ENCODE measurements around the gene IRF9. TPM values are rescaled to one million over a fixed set of nuclear protein-coding genes. Genes with fewer than 3 reads are reported as not detected.

Gene IRF9
- polyA plus RNA-seq, 1 experiment: 48.4 TPM

DNA sequence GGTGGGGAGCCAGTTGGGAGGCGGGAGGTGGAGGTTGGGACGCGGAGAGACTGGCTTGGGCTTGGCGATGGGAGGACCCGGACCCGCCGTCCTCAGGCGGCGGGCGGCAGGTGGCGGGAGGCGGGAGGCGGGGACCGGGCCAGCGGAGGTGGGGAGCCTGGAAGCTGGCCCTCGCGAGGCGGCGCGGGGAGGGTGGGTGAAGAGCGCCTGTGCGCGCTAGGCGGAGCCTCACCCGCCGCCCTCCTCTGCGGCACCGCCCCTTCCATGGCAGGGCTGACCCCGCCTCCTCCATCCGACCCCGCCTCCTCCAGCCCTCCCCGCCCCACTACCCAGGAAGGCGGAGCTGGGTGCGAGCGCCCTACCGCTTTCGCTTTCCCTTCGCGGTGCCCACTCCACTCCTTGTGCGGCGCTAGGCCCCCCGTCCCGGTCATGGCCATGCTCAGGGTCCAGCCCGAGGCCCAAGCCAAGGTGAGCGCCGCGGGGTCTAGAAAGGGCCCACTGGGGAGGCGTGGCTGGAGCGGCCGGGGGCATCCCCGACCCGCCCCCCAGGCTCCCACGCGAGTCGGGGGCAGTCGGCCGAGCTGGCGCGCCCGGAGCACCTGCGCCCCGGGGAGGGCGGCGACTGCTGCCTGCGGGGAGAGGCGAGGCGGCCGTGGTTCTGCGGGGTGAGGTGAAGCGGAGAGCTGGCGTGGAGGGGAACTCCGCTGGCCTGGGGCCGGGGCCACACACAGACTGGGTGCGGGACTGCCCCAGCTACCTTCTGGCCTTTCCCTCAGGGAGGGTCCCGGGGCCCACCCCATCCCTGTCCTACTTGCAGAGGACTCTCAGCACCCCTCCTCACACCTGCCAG, 25.0 kb upstream of the IRF9 start, which contains the start of gene PSME1:
PSME1 (plus strand) TSS at position 361 of the 850 bp plus-strand sequence; CDS start at position 430, 69 bp downstream.
- ChIA-PET POLR2A (interaction anchor here (0.5 to 1.7 kb wide), 6 partner anchors 10 to 77 kb away, joined by 3 to 12 read pairs (median 4); partner anchors contain the start of genes CHMP4A, DCAF11, IRF9 and NRL), CTCF (interaction anchor here (0.6 to 2.4 kb wide), 4 partner anchors 21 to 125 kb away, joined by 3 to 11 read pairs (median 4); partner anchors contain the start of gene IRF9)
- Histone ChIP-seq H3K9me3 (ENCODE audit: control insufficient read depth, insufficient read depth, low read length) (no peaks in the 10 kb centered on the region), H3K27ac (ENCODE audit: low read depth, low read length) (no peak within 1 kb of the TSS), H3K4me3 (ENCODE audit: low read depth, low read length) (peak within 1 kb of the TSS; percentile 80), H3K27me3 (ENCODE audit: control insufficient read depth, insufficient read depth, low read length) (no peaks in the 10 kb centered on the region)
- TF ChIP-seq, protein P1, sequence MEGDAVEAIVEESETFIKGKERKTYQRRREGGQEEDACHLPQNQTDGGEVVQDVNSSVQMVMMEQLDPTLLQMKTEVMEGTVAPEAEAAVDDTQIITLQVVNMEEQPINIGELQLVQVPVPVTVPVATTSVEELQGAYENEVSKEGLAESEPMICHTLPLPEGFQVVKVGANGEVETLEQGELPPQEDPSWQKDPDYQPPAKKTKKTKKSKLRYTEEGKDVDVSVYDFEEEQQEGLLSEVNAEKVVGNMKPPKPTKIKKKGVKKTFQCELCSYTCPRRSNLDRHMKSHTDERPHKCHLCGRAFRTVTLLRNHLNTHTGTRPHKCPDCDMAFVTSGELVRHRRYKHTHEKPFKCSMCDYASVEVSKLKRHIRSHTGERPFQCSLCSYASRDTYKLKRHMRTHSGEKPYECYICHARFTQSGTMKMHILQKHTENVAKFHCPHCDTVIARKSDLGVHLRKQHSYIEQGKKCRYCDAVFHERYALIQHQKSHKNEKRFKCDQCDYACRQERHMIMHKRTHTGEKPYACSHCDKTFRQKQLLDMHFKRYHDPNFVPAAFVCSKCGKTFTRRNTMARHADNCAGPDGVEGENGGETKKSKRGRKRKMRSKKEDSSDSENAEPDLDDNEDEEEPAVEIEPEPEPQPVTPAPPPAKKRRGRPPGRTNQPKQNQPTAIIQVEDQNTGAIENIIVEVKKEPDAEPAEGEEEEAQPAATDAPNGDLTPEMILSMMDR (IDR thresholded peaks at IDR 0.05; ENCODE audit: low read depth, low read length): no peak
- DNase-seq (ENCODE audit: low read depth, low spot score): peak; percentile 59

DNA sequence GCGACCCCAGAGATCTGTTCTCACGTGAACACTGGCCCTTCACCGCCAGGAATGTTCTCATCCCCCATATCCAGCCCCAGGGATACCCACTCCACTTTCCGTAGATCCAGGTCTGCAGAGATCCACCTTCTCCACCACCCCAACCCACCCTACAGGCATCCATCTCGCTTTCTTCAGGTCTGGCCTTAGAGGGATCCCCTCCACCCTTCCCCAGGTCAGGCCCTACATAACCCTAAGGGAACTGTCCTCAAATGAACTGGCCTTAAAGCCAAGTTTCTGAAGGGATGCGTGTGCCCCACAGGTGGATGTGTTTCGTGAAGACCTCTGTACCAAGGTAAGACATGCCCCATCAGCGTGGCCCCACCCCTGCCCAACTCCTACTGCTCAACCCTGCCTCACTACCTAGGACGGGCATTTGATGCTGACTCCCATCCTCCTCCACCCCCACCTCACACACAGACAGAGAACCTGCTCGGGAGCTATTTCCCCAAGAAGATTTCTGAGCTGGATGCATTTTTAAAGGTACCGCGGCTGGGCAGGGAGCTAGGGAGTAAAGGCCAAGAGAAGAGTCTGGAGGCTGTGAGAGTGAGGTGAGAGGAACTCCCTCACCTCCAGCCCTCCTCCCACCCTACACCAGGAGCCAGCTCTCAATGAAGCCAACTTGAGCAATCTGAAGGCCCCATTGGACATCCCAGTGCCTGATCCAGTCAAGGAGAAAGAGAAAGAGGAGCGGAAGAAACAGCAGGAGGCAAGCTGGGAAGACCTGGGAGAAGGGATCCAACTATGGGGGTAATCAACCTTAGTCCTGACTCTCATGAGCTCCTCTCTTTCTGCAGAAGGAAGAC, 24.2 kb upstream of the IRF9 start:
- no peaks in the 10 kb centered on the region for H3K9me3 ChIP-seq (ENCODE audit: control insufficient read depth, insufficient read depth, low read length)
- ChIA-PET CTCF (interaction anchor here (0.7 to 2.4 kb wide), 4 partner anchors 9 to 28 kb away, joined by 3 to 11 read pairs (median 4); partner anchors contain the start of gene IRF9), POLR2A (interaction anchor here (1.0 to 1.7 kb wide), 4 partner anchors 10 to 24 kb away, joined by 3 to 8 read pairs (median 6); partner anchors contain the start of genes IRF9 and RNF31)
- no peak for DNase-seq (ENCODE audit: low read depth, low spot score)
- peak overlapping the region; percentile 80 for H3K4me3 ChIP-seq (ENCODE audit: low read depth, low read length)
- TF ChIP-seq, protein P1 (IDR thresholded peaks at IDR 0.05; ENCODE audit: low read depth, low read length): no peak
- H3K27ac ChIP-seq (ENCODE audit: low read depth, low read length): no peak overlapping the region
- no peaks in the 10 kb centered on the region for H3K27me3 ChIP-seq (ENCODE audit: control insufficient read depth, insufficient read depth, low read length)

DNA sequence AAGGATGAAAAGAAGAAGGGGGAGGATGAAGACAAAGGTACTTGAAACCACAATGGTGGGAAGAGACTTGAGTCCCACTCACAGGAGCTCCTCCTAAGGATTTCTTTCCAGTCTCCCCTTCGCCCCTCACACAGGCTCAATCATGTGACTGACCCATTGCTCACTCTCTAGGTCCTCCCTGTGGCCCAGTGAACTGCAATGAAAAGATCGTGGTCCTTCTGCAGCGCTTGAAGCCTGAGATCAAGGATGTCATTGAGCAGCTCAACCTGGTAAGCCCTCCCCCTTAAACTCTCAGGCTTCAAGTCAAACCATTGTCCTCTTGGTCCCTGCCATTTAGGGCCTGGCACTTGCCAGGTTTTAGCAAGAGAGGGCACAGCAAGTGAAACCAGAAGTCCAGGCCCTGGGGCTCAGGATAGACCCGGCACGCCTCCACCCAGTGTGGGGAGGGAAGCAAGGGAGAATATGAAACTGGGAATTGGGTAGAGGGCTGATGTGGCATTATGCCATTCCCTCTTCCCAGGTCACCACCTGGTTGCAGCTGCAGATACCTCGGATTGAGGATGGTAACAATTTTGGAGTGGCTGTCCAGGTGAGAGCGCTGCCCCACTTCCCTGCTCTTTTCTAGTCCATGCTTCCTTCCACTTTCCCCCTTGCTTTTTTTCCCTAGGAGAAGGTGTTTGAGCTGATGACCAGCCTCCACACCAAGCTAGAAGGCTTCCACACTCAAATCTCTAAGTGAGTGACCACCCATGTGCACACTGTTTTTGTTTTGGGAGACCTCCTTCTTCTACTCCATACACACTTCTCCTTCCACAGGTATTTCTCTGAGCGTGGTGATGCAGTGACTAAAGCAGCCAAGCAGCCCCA, 23.3 kb upstream of the IRF9 start:
- ChIA-PET CTCF (interaction anchor here (0.7 to 2.4 kb wide), 3 partner anchors 8 to 29 kb away, joined by 3 to 11 read pairs (median 5); partner anchors contain the start of gene IRF9), POLR2A (interaction anchor here (1.4 to 1.5 kb wide), 2 partner anchors 10 to 23 kb away, joined by 6 to 7 read pairs; partner anchors contain the start of genes DCAF11, NRL and RNF31)
- no peak overlapping the region for H3K4me3 ChIP-seq (ENCODE audit: low read depth, low read length)
- TF ChIP-seq, protein P1 (IDR thresholded peaks at IDR 0.05; ENCODE audit: low read depth, low read length): no peak
- H3K27ac ChIP-seq (ENCODE audit: low read depth, low read length): no peak overlapping the region
- H3K9me3 ChIP-seq (ENCODE audit: control insufficient read depth, insufficient read depth, low read length): no peaks in the 10 kb centered on the region
- H3K27me3 ChIP-seq (ENCODE audit: control insufficient read depth, insufficient read depth, low read length): no peaks in the 10 kb centered on the region
- no peak for DNase-seq (ENCODE audit: low read depth, low spot score)

DNA sequence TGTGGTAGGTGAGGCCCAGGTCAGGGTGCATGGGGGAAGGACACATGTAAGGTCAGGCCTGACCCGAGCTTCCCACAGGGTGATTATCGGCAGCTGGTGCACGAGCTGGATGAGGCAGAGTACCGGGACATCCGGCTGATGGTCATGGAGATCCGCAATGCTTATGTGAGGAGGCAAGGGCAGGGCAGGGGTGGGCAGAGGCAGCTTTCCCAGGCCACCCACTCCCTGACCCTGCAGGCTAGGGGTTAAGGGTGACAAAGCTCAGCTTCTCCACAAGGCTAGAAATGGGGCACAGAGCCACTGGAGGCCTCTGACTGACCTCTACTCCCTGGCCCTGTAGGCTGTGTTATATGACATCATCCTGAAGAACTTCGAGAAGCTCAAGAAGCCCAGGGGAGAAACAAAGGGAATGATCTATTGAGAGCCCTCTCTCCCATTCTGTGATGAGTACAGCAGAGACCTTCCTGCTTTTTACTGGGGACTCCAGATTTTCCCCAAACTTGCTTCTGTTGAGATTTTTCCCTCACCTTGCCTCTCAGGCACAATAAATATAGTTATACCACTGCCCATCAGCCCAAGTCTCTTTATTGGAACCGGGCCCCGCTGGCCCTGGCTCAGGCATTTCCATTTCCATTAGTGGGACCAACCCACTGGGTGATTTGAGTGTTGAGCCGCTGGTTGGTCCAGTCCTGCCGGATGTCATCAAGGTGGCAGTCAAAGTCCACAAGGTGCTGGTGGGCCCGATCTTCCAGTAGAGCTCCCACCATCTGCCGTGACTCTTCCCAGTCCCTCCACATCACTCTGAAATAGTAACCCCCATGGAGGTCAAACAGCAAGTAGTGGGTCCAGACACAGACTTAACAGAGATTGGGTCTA, 22.4 kb upstream of the IRF9 start:
- ChIA-PET CTCF (interaction anchor here (1.7 kb wide), 1 partner anchor 30 kb away, joined by 5 read pairs; no protein-coding TSS in a partner anchor), POLR2A (interaction anchor here (1.4 to 1.5 kb wide), 2 partner anchors 9 to 24 kb away, joined by 6 to 7 read pairs; partner anchors contain the start of genes DCAF11, NRL and RNF31)

More for the DNA sequence above, 22.4 kb upstream of the IRF9 start:
- DNase-seq (ENCODE audit: low read depth, low spot score): no peak
- no peaks in the 10 kb centered on the region for H3K9me3 ChIP-seq (ENCODE audit: control insufficient read depth, insufficient read depth, low read length)
- no peaks in the 10 kb centered on the region for H3K27me3 ChIP-seq (ENCODE audit: control insufficient read depth, insufficient read depth, low read length)
- no peak overlapping the region for H3K4me3 ChIP-seq (ENCODE audit: low read depth, low read length)
- TF ChIP-seq, protein P1 (IDR thresholded peaks at IDR 0.05; ENCODE audit: low read depth, low read length): no peak
- H3K27ac ChIP-seq (ENCODE audit: low read depth, low read length): no peak overlapping the region

All from AG04450 (cell line).